B cell (primary cell): ENCODE results near the gene TIFAB. TPM values are rescaled to one million over a fixed set of nuclear protein-coding genes. Genes with fewer than 3 reads are reported as not detected.

Experiments
- ATAC-seq: fragments of 200-7000 bp; cut with Tn5 transposase; one replicate; pipeline ENCODE4 v1.10.0; 2021; ENCODE audit warnings: low read depth, mild to moderate bottlenecking, moderate number of reproducible peaks, moderate library complexity
- CTCF ChIA-PET: fragments of 350-600 bp; sonication (Branson Sonifier 250); formaldehyde crosslinking; loops from one replicate; lab custom pipeline; 2021; ENCODE audit warnings: antibody characterized with exemption, inconsistent platforms; lab: Charles Lee
- POLR2A ChIA-PET: fragments of 350-600 bp; sonication (Branson Sonifier 250); formaldehyde crosslinking; loops from one replicate; lab custom pipeline; 2021; ENCODE audit warnings: antibody characterized with exemption; lab: Charles Lee
- DNase-seq: peaks from one replicate; pipeline ENCODE4 v3.0.0; 2013
- H2AFZ ChIP-seq: 2 replicates; pipeline ENCODE4 v1.6.1; 2012; ENCODE audit warnings: mild to moderate bottlenecking, low read depth, low read length; ENCODE audit not compliant: insufficient read depth, poor library complexity, severe bottlenecking
- H3K27ac ChIP-seq, 2 donors: 1 replicate in 1 of 2; 2 replicates in 1 of 2; pipeline ENCODE4 v1.5.1; 2012 to 2013; ENCODE audit warnings: low read length in 2 of 2, mild to moderate bottlenecking in 2 of 2, moderate library complexity in 1 of 2
- H3K27me3 ChIP-seq, 4 experiments: fragments of 200-600 bp in 1 of 4; sonication (generic) in 1 of 4; replicated peaks in 1 of 4; 1 replicate in 2 of 4; 2 replicates in 2 of 4; pipeline versions ENCODE4 v1.6.1 to v1.7.0; 2013 to 2016; ENCODE audit warnings: low read length in 3 of 4, mild to moderate bottlenecking in 2 of 4, mixed read lengths in 1 of 4, moderate library complexity in 1 of 4; ENCODE audit not compliant: insufficient read depth in 4 of 4, control insufficient read depth in 3 of 4; ENCODE audit errors: control extremely low read depth in 1 of 4
- H3K36me3 ChIP-seq, 2 experiments: replicated peaks in 1 of 2; 1 replicate in 1 of 2; 2 replicates in 1 of 2; pipeline versions ENCODE4 v1.6.1 to v1.7.1; 2013; ENCODE audit warnings: low read length in 1 of 2; ENCODE audit not compliant: insufficient read depth in 2 of 2, control insufficient read depth in 1 of 2; ENCODE audit errors: control extremely low read depth in 1 of 2, extremely low read depth in 1 of 2
- H3K4me1 ChIP-seq, 2 donors: fragments of 200-600 bp in 1 of 2; sonication (generic) in 1 of 2; 1 replicate in 1 of 2; 2 replicates in 1 of 2; pipeline versions ENCODE4 v1.5.1 to v1.6.1; 2013 to 2017; ENCODE audit warnings: low read length in 2 of 2; ENCODE audit not compliant: control insufficient read depth in 2 of 2, insufficient read depth in 2 of 2
- H3K4me2 ChIP-seq: replicated peaks from 2 replicates; pipeline ENCODE3; 2012; ENCODE audit warnings: mild to moderate bottlenecking, low read depth, low read length; ENCODE audit not compliant: poor library complexity, severe bottlenecking
- H3K4me3 ChIP-seq, 5 experiments: fragments of 200-600 bp in 1 of 5; sonication (generic) in 1 of 5; 1 replicate in 3 of 5; 2 replicates in 2 of 5; pipeline versions ENCODE4 v1.5.1 to v1.7.0; 2011 to 2016; ENCODE audit warnings: low read length in 4 of 5, mild to moderate bottlenecking in 4 of 5, low read depth in 2 of 5, control low read depth in 1 of 5, moderate library complexity in 1 of 5; ENCODE audit not compliant: insufficient read depth in 1 of 5; ENCODE audit errors: control extremely low read depth in 1 of 5, extremely low read depth in 1 of 5
- H3K79me2 ChIP-seq: fragments of 200-600 bp; sonication (generic); one replicate; pipeline ENCODE4 v1.6.0; 2016; ENCODE audit warnings: low read length; ENCODE audit not compliant: control insufficient read depth, insufficient read depth
- H3K9ac ChIP-seq: fragments of 200-600 bp; sonication (generic); 2 replicates; pipeline ENCODE4 v1.6.1; 2017; ENCODE audit warnings: mild to moderate bottlenecking, low read length, moderate library complexity
- H3K9me3 ChIP-seq, 3 donors: one replicate each; pipeline versions ENCODE4 v1.6.1 to v1.7.1; 2013; ENCODE audit warnings: low read length in 2 of 3; ENCODE audit not compliant: control insufficient read depth in 2 of 3, insufficient read depth in 1 of 3; ENCODE audit errors: control extremely low read depth in 1 of 3
- H4K20me1 ChIP-seq: 2 replicates; pipeline ENCODE4 v1.6.0; 2012; ENCODE audit warnings: mild to moderate bottlenecking, low read length; ENCODE audit not compliant: insufficient read depth, control insufficient read depth, poor library complexity, severe bottlenecking
- H3K27ac Mint-ChIP-seq: one replicate; pipeline ENCODE4 v1.8.0; 2021; ENCODE audit warnings: mixed read lengths
- H3K27me3 Mint-ChIP-seq: one replicate; pipeline ENCODE4 v1.8.0; 2021; ENCODE audit warnings: mixed read lengths
- H3K4me1 Mint-ChIP-seq: one replicate; pipeline ENCODE4 v1.8.0; 2021; ENCODE audit warnings: mixed read lengths
- H3K4me3 Mint-ChIP-seq: one replicate; pipeline ENCODE4 v1.8.0; 2021; ENCODE audit warnings: mixed read lengths
- H3K9me3 Mint-ChIP-seq: one replicate; pipeline ENCODE4 v1.8.0; 2022; ENCODE audit warnings: mixed read lengths; ENCODE audit not compliant: insufficient read depth
- EZH2 ChIP-seq: IDR thresholded peaks from 2 replicates; pipeline ENCODE4 v1.6.1; 2012; ENCODE audit warnings: borderline replicate concordance, low read depth, mild to moderate bottlenecking, moderate library complexity, low read length; ENCODE audit not compliant: insufficient read depth, poor library complexity, severe bottlenecking
- WGBS: methylation state at CpG from one replicate; pipeline ENCODE4 v1.1.5; 2013; ENCODE audit warnings: missing lambda C conversion rate; ENCODE audit not compliant: insufficient coverage; 5-methylcytosine and 5-hydroxymethylcytosine counted together
- intact Hi-C: fragments of 100-400 bp; cut with micrococcal nuclease; formaldehyde crosslinking; loops from one replicate; pipeline ENCODE4 v1.10.0; 2022
- polyA plus RNA-seq: library from polyadenylated mRNA; depleted of rRNA; stranded (reverse); fragments of >200 nt; gene quantifications from 2 replicates; pipeline ENCODE4 v1.2.3, GENCODE V29; 2012
- total RNA-seq, 2 donors: library from RNA; stranded (reverse); fragments of 120-200 nt in 1 of 2; gene quantifications; 1 replicate in 1 of 2; 2 replicates in 1 of 2; pipeline versions ENCODE4 v1.2.3 to v1.2.4, GENCODE V29; 2013 to 2022
- TF ChIP-seq, protein P1 (sequence below): fragments of 200-600 bp; IDR thresholded peaks from one replicate; pipeline ENCODE4 v1.8.0; 2022; ENCODE audit warnings: antibody characterized with exemption, mild to moderate bottlenecking

The TIFAB gene
- total and polyA plus RNA-seq, 2 donors (not counting 1 experiment from before 2014, with no cell fraction given), result not detected

DNA sequence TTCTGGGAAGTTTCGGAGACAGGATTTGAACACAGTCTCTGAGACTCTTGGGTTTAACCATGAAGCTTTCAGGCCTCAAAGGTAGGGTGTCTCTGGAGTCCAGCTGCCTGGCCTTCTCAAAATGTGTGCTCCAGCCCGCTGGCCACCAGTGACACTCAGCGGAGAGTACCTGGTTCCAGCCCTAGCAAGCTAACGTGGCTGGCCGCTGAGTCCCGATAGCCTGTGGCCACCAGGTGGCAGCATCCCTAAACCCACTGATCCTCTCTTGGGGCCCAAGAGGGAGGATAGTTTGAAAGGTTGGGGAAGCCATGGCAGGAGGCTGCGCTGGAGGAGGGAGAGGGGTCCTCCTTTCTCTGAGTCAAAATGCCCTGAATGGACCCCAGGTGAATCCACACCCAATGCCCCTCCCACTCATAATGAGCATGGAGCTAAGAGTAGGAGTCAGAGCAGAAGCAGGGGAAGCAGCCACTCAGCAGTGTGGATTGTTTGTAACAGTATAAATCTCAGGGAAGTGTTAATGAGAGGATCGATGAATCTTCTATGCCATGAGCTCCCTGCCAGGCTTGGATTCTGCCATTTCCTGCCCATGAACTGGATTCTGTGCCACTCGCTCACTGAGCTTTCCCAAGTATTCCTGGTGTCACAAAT, 5.4 kb upstream of the TIFAB start:
- Mint-ChIP-seq H3K27ac (no peak overlapping the region), H3K9me3 (no peaks in the 10 kb centered on the region), H3K27me3 (peaks cover 36% of the 10 kb centered on the region), H3K4me1 (peaks cover 3% of the 10 kb centered on the region), H3K4me3 (no peak overlapping the region)
- Histone ChIP-seq H3K4me1 (no peaks in the 10 kb centered on the region), H3K27ac (no peak overlapping the region), H3K9me3 (peaks cover 0 to 7% (median 0%) of the 10 kb centered on the region in 3 donors), H3K79me2 (no peaks in the 10 kb centered on the region), H4K20me1 (no peaks in the 10 kb centered on the region), H3K4me2 (no peak overlapping the region), H3K27me3 (peaks cover 0 to 6% (median 2%) of the 10 kb centered on the region in 4 experiments), H2AFZ (peak overlapping the region; percentile 10), H3K9ac (no peak overlapping the region), H3K4me3 (no peak overlapping the region), H3K36me3 (no peaks in the 10 kb centered on the region)
- 79% methylated on average over 5 of the region's 9 CpGs for WGBS
- ChIA-PET CTCF (interaction anchor here (0.5 to 2.9 kb wide), 16 partner anchors 9 to 182 kb away, joined by 3 to 13 read pairs (median 5); partner anchors contain the start of gene DCANP1), POLR2A (no interaction called here)
- intact Hi-C loops, result no loop called here
- no peak for ATAC-seq
- TF ChIP-seq, protein P1, sequence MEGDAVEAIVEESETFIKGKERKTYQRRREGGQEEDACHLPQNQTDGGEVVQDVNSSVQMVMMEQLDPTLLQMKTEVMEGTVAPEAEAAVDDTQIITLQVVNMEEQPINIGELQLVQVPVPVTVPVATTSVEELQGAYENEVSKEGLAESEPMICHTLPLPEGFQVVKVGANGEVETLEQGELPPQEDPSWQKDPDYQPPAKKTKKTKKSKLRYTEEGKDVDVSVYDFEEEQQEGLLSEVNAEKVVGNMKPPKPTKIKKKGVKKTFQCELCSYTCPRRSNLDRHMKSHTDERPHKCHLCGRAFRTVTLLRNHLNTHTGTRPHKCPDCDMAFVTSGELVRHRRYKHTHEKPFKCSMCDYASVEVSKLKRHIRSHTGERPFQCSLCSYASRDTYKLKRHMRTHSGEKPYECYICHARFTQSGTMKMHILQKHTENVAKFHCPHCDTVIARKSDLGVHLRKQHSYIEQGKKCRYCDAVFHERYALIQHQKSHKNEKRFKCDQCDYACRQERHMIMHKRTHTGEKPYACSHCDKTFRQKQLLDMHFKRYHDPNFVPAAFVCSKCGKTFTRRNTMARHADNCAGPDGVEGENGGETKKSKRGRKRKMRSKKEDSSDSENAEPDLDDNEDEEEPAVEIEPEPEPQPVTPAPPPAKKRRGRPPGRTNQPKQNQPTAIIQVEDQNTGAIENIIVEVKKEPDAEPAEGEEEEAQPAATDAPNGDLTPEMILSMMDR, result peak; percentile 84
- TF ChIP-seq EZH2, result no peak
- peak; percentile 58 for DNase-seq
